Putamen (tissue), 1 donor: ENCODE measurements around the gene CAMK2B.

Experiments
- DNase-seq: peaks from one replicate; pipeline ENCODE4 v3.0.0-alpha.2; 2016; ENCODE audit warnings: low spot score

Gene CAMK2B

DNA sequence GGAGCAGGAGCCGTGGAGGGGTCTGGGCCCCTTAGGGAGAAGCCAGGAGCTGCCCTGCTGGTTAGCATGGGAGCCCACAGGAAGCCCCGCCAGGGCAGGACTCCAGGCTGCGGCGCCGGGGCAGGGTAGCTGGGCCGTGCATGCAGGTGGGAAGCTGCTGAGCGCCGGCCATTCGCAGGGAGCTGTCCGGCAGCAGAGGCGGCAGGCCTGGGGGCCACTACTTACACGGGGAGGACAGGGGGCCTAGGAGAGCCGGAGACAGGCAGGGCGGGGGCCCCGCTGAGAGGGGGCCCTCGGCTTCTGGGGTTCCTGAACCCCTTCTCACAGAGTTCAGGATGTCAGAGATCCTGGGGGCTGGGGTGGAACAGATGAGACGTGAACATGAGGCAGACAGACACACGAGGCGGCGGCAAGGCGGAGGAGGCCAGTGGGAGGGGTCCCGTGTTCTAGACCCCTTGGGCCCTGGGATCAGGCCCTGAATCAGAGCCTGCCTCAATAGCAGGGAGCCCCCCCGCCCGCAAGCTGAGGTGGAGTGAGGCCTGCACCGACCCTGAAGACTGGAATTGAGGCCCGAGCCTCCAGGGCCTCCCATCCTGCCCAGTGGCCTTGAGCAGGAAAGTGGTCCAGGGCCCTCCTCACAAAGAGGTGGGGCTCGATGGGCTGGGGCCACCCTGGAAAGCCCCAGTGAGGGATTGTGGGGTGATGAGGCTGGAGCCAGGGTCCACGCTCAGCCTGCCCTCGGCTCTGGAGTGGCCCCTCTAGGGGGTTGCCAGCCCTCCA, 96.6 kb downstream of the CAMK2B start:
- no peak for DNase-seq

- no peak for DNase-seq
These were observed 97.5 kb downstream of the CAMK2B start for GRCh38 chr7:44227911-44228310.

GRCh38 chr7:44226396-44226753, 99.0 kb downstream of the CAMK2B start:
- DNase-seq, result no peak

- DNase-seq, result no peak
These were observed 99.6 kb downstream of the CAMK2B start for GRCh38 chr7:44225566-44226395.

DNA sequence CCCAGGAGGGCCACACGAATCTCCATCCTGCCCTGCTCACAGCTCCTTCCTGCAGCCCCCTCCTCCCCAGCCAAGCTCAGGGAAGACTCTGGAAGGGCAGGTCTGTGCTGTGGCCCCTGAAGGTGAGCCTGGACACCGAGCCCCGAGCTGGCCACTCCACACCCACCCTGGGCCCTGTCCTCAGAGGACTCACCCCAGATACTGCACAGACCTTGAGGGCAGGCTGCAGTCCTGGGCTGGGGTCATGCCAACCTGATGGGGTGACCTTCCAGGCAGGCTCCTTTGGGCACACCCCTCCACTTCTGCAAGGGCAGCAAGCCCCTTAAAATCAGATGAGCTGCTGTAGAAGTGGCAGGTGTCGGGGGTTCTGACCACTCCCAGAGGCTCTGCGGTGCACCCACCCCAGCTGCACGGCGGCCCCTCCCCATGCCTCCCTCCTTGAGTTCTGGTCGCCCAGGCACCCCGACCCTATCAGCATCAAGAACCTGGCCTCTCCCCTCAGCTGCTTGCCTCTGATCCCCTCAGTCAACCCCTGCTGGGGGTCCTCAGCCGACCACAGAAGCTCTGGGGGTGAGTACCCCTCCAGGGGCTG, 100.3 kb downstream of the CAMK2B start:
- DNase-seq, result no peak

GRCh38 chr7:44224080-44224973, 101.1 kb downstream of the CAMK2B start:
- DNase-seq, result no peak

DNA sequence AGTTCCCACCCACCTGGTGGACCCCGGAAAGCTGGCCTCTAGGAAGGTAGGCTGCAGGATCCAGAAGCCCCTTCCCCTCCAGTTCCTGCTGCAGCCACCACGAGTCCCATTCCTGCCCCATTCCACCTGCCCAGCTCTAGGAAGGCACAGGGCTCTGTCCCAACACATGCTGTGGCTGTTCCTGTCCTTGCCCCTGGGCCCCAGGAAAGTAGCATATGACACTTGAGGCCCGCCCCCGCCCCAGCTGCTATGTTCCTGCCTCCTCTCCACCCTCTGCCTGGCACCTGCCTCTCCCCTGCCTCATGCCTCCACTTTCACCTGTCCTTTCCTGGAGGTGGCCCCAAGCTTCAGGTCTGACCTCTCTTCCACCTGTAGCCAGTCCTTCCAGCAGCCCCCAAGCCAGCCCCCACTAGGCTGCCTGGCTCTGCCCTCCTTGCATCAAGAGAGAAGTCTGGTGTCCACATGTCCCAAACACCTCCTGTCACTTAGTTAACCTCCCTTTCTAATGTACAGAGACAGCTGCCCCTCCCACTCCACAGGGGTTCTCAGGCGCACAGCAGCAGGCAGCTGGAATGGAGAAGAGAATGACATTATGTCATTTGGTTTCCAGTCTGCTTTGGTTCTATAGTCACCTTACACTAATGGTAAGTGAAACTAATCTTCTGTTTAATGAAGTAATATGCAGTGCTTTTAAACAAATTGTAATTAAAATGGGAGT, 101.9 kb downstream of the CAMK2B start:
- DNase-seq, result no peak

DNA sequence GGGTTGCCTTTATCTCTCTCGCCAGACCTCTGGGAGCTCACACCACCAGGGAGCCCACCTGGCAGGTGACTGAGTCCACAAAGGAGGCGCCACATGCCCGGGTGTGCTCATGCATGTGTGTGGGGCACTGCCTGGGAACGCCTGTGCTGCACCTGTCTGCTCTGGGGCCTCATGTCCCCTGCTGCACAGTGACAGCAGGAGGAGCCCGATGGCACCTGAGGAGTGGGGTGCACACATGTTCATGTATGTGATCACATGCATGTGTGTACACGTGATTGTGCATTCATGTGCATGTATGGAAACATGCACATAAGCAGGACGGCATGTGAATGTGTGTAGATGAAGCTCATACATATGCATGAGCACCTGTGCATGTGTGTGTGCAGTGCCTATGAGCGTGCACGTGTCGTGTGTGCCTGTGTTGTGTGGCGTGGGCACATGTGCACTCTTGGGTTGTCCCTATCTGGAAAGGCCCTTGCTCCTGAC, 102.6 kb downstream of the CAMK2B start:
- no peak for DNase-seq

DNA sequence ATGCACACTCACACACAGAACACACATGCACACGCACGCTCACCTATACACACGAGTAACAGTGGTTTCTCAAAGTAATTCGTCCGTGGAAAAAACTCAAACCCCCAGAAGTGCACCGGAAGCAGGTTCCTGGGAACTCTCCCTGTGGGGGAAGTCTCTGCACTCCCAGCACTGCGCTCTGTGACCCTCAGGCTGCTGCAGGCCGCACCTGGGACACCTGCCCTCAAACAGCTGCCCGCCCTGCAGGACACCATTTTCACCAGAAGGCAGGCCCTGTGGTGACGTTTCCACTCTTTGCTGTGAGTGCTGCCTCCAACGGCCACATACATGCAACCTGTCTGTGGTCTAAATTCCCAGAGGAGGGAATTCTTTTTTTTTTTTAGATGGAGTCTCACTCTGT, 103.3 kb downstream of the CAMK2B start:
- no peak for DNase-seq

DNA sequence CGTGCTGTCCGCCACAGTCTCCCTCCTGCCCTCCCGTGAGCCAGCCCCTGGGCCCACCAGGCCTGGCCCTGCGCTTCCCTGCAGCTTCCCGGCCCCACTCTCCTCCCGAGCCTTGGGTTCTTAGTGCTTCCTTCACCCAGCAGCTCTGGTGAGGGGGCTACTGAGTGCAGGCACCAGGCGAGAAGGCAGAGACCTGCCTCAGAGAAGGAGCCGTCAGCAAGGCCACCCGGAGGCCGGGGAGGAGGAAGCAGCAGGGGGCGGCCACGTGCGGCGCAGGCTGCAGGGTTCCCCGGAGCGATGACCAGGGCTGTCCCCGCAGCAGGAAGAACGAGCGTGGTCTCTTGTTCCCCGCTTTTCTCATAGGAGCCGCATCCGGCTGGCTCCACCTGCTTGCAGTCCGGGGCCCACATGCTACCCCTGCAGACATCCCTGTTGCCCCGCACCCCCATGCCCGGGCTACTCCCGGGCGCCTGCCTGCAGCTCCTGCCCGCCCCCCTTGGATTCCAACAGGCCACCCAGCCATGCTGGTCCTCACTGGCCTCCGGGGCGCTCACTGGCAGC, 104.1 kb downstream of the CAMK2B start:
- no peak for DNase-seq

GRCh38 chr7:44220358-44221112, 104.9 kb downstream of the CAMK2B start:
- DNase-seq, result no peak

DNA sequence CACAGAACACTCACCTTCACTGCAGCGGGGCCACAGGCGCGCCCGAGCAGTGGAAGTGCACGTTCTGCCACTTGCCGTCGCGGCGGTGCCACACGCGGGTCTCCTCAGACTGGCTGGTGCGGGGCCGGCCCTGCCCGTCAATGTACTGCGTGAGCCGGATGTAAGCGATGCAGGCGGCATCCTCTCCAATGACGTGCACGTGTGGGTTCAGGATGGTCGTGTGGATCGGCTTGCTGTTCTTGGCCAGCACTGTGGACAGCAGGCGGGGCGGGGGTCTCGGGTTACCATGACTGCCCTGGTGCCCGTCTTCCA, 105.4 kb downstream of the CAMK2B start:
- DNase-seq, result no peak

DNA sequence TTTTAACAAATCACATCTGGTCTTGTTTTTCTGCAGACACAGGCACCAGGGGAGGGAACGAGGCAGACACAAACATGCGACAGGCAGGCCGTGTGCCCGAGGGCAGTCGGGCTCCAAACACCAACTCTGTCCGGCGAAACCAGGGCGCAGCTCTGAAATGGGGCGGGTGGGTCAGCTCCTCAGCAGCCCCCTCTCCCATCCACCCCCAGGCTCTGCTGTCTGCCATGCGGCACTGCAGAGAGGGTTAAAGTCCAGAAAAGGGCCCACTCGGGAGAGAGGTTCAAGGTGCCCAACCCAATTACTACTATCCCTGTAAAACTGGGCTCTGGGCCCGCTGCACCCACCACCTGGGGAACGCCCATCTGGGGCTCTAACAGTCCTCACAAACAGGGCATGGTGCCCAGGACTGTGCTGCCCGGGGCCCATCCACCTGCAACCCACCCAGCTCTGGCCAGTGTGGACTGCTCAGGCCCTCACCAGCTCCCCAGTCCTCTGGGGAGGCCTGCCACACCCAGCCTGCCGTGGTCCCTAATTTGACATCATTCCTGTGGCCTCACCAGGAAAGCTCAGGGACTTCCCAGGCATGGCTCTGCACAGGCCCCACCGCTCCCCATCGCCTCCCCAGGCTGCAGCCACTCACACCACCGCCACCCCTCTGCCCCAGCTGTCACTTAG, 105.9 kb downstream of the CAMK2B start:
- DNase-seq, result no peak

DNA sequence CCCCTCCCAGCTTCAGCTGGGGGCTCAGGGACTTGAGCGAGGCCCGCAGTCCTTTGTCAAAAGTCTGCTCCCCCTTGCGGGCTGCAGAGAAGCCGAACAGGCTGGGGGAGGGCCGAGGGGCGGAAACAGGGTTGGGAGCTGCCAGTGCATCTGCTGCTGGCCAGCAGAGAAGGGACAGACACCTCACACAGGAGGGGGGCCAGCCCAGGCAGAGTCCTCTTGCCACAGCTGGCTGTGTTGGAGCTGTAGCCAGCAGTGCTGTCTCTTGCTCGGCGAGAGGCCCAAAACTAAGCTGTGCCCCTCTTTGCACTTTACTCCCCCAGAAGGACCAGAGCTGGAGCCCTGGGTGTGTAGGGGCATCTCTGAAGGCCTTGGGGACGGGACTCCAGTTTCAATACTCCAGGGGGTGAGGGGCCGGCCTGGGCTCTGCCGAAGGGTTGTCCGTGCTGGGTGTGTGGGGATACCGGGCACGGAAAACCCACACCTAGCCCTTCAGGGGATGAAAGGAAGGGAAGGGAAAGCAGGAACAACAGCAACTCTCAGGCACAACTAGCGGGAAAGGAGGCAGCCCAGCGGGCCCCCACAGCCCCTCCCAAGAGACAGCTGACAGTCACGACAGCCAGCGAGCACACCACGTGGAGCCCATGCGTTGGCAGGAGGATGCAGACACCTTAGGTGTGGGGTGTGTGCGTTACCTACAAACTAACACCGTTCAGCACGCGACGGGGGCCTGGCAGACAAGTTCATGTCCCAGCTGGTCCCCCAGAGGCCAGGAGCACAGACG, 106.8 kb downstream of the CAMK2B start:
- peak; percentile 49 for DNase-seq

DNA sequence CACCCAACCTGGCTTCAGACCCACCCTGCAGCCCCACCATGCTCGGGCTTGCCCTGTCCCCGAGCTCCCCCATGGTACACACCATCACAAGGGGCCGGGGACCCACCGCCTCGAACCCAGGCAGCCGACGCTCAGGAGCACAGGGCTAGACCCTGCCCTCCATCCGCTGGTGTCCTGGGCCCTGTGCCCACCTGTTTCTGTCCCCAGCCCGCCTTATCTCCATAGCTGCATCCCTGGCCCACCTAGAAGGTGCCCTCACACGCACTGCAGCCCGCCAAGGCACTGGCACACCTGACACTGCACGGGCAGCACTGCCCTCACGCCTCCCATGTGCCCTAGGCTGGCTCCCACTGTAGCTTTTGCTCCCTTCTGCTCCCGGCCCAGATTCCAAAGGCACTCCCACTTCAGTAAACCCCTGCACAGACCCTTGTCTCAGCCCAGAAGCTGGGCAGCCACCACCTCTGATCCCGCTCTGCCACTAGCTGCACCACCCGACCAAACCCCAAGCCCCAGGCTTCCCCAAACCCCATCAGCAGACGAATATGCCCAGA, 107.5 kb downstream of the CAMK2B start:
- no peak for DNase-seq

DNA sequence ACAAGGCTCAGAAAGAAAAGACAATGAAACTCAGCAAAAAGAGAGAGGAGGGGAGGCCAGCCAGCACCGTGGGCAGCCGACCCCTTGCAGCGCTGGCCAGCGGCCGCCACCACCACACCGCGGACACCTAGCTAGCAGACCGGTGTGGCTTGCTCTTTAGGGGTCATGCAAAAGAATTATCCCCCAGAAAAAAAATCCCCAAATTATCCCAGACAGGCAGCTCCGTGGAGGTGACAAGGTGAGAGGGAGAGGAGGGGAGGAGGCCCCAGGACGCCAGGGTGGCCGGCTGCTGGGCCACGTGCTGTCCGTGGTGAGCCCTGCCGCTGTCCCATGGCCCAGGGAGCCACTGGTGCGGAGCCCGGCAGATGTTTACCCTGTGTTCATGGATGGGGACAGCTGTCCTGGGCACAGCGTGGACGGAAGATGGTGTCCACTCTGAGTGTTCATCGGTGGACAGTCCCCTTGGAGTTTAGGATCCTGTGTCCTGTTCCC, 108.1 kb downstream of the CAMK2B start:
- no peak for DNase-seq

GRCh38 chr7:44216521-44217222, 108.7 kb downstream of the CAMK2B start:
- no peak for DNase-seq

DNA sequence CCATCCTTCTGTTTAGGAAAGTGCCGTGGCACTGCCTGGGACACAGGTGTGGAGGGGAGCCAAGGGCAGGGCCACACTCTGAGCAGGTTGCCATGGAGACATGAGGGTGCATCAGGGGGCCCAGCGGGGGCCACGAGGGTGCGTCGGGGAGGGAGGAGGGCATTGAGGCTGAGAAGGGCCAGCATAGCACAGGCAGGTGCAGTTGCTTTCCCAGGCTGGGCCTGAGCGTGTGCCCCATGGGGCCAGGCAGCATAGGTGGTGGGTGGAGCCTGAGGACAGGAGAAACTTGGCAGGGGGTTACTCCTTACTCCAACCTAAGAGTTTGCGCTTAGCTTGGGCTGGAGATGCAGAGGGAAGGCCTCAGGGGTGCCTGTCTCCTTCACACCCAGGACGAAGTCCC, 109.4 kb downstream of the CAMK2B start:
- DNase-seq, result no peak
